GM19023 (cell line): ENCODE data around the gene TBC1D2B.
"Not testable (repeated sequence)": the region's sequence is repeated elsewhere in the genome, so short reads cannot be mapped to it uniquely, and the experiment has no call there.

Source experiments
- ATAC-seq: cut with Tn5 transposase; IDR thresholded peaks from one replicate; pipeline ENCODE4 v1.9.1; 2021; ENCODE audit warnings: mild to moderate bottlenecking, moderate library complexity; ENCODE audit not compliant: unreplicated experiment

Gene TBC1D2B

DNA sequence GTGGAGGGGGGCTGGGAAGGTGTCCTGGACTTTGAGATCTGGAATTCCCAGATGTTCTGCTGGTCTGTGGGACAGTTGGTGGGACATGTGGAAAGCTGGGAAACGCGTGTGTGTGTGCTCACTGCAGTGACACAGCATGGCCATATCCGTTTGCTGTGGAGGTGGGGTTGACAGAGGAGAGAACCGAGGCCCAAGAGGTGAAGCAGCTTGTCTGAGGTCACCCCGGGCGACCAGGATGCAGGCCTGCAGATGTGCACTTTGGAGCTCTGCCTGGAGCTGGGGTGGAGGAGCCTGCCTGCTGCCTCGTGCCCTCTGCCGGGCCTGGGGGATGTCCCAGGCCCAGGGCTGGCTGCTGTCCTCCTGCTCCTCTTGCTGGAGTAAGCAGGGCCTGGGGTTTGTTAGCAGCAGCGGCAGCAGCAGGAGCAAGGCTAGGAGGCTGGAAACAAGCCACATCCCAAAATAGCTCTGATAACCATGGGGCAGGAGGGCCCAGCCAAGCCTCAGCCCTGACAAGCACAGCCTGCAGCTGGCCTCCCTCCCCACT lies 85.8 kb downstream of the TBC1D2B start:
- ATAC-seq = not testable (repeated sequence)

DNA sequence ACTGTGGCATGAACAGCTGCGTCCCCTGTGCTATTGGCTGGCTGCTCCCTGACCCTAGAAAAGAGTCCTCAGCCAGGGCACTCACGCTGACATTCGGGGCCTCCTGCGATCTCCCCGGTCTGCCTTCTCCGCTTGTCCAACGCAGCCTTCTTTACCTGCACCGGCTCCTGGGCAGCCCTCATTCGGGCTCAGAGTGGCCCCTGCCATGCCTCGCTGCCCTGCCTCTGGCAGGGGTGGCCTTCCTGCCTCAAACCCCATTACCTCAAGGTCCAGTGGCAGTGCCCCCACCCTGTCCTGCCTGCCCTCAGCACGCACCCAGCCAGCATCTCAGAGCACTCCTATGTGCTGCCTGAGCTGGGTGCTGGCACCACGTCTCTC lies 86.5 kb downstream of the TBC1D2B start:
- no peak for ATAC-seq

DNA sequence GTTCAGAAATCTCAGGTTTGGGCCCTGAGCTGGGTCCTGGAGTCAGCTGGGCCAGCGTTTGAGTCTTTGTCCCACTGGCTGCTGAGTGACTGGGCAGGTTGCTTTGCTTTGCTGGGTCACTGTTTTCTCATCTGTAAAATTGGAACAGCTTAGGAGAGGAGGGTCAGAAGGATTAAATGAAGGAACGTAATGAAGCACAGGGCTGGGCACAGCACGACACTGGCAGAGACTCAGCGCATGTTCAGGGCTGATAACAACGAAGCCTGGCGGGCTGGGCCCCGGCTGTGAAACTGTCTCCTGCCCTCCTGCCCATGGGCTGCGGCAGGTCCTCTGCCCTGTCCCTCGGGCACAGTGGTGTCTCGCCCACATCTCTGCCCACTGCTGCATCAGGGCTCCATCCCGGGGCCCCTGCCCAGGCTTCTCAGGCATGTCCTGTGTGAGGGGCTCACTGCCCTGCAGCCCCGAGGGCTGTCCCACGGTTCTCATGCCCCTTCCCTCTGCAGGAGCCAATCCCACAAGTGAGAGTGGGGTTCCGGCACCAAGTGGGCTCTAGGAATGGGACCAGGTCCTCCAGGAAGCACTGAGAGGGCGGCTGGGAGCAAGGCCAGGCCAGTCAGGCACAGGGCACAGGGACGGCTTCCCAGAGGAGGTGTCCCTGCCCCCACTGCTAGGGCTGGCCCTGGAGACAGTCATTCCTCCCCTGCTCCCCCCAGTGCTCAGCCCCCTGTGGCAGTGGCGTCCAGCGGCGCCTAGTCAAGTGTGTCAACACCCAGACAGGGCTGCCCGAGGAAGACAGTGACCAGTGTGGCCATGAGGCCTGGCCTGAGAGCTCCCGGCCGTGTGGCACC lies 88.0 kb downstream of the TBC1D2B start:
- no peak for ATAC-seq

DNA sequence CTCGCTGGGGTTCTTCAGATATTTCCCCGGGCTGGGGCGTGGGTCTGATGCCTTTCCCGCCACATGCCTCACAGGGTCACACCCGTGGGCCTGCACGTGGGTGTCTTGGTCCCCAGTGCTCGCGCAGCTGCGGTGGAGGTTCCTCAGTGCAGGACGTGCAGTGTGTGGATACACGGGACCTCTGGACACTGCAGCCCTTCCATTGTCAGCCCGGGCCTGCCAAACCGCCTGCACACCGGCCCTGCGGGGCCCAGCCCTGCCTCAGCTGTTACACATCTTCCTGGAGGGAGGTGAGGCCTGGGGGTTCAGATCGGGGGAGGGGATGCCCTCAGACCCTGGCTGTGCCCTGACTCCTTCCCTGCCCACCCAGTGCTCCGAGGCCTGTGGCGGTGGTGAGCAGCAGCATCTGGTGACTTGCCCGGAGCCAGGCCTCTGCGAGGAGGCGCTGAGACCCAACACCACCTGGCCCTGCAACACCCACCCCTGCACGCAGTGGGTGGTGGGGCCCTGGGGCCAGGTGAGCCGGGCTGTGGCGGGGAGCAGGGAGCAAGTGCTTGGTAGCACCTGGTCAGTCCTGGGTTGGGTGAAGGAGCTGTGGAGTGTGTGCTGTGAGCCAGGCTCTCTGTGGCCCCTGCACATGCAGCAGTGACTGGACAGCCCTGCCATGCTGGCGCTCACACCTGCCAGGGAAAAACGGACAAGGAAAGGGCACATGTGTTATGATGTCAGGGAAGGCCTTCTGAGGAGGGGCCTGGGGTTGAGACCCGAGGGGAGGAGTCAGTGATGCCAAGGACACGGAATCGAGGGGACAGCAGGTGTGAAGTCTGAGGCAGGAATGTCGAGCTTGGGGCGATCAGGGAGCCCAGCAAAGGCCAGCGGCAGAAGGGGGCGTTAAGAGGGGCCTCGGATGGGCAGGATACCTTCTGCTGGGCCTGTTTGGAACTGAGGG lies 88.9 kb downstream of the TBC1D2B start:
- no peak for ATAC-seq

DNA sequence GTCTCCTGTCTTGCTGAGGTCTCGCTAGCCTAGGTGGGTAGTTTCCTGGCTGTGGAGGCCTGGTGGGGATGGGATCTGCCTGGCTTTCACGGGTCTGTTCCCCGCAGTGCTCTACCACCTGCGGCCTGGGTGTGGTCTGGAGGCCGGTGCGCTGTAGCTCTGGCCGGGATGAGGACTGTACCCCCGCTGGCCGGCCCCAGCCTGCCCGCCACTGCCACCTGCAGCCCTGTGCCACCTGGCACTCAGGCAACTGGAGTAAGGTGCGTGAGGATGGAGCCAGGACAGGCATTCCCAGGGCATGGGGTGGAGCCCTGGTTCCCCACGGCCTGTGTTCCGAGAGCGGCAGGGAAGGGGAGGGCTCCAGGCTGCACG lies 89.8 kb downstream of the TBC1D2B start:
- not testable (repeated sequence) for ATAC-seq

DNA sequence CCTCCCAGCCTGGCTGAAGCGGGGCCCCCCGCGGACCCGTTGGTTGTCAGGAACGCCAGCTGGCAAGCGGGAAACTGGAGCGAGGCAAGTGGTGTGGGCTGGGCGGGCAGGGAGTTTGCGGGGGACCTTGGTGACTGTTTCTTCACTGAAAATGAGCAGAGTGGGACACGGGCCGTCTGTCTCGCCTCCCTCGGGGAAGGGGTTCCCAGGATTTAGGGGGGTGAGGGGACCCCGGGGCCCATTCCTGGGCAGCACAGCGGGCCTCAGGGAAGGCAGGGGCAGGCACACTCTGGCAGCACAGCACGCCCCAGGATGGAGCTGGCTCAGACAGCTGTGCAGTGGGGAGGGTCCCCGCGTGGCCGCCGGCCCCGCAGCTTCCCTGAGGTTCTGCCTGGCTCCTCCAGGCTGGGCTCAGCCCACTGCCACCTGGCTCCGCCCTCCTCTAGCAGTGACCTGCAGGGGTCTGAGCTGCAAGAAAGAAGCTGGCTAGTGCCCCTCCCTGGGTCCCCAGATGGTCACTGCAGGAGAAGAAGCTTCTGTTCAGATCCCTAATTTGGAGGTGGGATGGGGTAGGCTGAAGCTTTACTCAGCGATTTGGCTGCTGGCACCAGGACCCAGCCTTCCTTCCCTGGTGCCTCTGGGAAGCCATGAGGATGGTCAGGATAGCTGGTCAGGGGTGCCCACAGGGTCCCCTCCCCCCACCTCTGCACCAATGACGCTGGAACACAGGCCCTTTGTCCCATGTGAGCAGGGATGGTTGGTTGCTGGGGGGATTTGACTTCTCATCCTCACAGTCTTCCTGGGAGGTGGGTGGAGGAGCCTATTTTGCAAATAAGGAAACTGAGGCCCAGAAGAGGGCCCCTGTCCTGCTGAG lies 90.4 kb downstream of the TBC1D2B start:
- ATAC-seq = no peak

DNA sequence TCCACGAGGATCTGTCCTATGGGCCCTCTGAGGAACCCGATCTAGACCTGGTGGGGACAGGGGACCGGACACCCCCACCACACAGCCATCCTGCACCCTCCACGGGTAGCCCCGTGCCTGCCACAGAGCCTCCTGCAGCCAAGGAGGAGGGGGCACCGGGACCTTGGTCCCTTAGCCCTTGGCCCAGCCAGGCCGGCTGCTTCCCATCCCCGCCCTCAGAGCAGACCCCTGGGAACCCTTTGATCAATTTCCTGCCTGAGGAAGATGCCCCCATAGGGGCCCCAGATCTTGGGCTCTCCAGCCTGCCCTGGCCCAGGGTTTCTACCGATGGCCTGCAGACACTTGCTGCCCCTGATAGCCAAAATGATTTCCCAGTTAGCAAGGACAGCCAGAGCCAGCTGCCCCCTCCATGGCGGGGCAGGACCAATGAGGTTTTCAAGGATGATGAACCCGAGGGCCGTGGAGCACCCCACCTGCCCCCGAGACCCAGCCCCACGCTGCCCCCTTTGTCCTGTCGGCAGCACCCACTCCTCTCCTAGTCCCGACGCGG lies 91.5 kb downstream of the TBC1D2B start:
- ATAC-seq = no peak

DNA sequence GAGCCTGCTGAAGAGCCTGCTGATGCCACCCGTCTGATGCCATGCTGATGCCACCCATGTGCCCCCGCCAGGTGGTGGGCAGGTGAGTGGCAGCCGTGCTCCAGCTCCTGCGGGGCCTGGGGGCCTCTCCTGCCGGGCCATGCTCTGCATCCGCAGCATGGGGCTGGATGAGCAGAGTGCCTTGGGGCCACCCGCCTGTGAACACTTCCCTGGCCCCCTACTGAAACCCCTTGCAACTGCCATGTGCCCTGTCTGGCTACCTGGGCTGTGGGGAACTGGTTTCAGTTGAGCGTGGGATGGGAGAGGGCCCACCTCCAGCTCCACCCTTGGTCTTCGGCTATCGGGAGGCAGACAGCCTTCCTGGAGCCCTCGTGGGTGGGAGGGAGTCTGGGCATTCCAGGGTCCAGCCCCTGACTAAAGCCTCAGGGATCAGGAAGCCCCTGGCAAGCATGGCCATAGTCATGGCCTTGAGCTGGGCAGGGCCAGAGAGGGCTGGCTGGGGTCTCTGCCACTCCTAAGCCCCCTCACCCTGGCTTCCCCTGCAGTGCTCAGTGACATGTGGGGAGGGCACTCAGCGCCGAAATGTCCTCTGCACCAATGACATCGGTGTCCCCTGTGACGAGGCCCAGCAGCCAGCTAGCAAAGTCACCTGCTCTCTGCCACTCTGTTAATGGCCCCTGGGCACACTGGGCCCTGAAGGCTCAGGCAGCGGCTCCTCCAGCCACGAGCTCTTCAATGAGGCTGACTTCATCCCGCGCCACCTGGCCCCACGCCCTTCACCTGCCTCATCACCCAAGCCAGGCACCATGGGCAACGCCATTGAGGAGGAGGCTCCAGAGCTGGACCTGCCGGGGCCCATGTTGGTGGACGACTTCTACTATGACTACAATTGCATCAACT lies 92.2 kb downstream of the TBC1D2B start:
- ATAC-seq = no peak

DNA sequence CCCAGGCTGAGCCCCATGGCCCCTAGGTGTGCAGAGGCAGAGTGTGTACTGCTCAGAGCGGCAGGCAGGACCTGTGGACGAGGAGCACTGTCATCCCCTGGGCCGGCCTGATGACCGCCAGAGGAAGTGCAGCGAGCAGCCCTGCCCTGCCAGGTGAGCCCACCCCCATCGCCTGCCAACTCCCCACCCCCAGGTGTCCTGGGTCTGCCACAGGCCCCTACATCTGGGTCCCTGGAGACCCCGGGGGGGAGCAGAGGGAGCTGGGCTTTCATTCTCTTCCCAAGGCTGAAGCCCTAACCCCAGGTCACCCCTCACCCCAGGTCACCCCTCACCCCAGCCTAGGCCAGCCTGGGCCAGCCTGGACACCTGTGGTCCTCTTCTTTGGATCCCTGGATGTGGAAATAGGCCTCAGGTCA lies 93.1 kb downstream of the TBC1D2B start:
- no peak for ATAC-seq

DNA sequence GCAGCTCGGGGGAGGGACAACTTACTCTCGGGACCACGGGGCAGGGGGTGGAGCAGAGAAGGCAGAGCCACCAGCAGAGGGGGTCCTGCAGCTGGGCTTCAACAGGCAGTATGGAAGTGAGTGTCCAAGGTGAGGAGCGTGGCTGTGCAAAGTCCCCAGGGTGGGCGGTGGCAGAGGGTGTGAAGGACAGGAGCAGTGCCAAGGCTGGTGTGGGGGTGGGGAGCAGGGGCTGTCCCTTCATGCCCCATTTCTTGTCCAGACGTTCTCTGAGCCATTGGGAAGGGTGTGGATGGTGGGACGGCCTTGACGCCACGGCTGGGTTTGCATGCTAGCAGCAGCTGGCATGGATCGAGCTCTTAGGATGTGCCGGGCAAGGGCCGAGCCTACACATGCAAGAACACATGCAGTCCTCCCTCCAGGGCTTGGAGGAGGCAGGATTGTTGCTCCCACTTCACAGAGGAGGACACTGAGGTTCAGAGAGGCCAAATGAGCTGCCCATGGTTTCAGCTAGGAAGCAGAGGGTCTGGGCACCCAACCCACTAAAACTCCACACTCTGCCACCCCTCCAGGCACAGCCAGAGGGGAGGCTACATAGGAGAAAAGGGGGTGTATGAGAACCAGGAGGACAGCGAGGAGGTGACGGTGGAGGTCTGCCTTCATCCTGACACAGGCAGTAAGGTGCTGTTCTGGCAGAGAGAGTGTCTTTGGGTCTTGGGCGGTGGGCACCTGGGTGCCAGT lies 93.6 kb downstream of the TBC1D2B start:
- ATAC-seq = no peak

DNA sequence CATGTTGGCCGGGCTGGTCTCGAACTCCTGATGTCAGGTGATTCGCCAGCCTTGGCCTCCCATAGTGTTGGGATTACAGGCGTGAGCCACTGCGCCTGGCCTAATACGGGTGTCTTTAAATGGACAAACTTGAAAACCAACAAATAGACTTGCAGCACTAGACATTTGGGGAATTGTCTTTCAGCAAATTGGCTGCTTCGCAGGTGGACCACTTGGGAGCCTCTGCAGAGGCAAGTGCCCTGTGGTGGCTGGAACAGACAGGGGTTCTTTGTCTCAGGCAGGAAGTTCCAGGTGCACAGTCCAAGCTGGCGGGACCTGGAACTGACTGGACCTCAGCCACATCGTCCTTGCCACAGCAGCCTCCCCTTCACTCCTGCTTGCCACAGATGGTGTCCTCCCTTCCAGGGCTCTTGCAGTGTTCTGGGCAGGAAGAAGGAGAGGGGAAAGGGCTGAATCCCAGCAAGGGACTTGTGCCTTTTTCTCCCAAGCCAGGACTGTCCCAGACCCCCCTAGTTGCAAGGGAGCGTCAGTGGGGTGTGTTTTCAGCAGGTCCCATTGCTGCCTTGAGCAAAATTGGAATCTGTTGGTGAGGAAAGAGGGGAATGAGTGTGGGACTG lies 94.3 kb downstream of the TBC1D2B start:
- ATAC-seq = no peak

DNA sequence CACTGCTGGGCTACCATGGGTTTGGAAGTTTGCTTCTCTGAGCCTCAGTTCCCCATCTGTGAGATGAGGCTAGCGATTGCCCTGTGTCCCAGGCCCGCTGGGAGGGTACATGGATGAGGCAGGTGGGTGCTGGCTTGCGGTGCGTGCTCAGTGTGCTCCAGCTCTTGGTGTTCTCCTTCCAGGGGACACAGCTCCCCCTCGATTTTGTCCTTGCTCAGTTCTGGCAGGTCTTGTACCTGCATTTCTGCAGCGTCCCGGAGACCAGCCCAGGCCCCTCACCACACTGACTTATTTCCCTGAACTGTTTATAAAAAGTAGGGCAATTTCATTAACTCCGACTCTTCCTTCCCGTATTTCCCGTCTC lies 95.4 kb downstream of the TBC1D2B start:
- no peak for ATAC-seq

DNA sequence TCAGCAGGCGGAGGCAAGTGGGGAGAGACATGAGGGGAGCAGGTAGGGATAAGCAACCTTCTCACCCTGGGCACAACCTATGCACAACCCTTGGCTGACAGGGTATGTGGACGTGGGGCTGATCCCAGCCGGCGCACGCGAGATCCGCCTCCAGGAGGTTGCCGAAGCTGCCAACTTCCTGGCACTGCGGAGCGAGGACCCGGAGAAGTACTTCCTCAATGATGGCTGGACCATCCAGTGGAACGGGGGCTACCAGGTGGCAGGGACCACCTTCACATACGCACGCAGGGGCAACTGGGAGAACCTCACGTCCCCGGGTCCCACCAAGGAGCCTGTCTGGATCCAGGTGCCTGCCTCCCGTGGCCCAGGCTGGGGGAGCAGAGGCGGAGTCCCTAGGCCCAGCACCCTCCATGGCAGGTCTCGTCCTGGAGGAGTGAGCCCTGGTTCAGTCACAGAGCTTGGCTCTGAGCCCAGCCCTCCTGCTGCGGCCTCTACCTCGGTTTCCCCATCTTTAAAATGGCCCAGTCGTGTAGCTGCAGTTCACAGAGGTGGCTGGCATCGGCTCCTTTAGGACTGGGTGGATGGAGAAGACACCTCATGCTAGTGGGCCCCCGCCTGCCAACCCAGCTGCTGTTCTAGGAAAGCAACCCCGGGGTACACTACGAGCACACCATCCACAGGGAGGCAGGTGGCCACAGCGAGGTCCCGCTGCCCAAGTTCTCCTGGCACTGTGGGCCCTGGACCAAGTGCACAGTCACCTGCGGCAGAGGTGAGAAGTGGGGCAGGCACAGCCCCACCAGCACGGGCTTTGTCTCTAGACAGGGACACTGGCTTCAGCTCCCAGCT lies 96.0 kb downstream of the TBC1D2B start:
- no peak for ATAC-seq

DNA sequence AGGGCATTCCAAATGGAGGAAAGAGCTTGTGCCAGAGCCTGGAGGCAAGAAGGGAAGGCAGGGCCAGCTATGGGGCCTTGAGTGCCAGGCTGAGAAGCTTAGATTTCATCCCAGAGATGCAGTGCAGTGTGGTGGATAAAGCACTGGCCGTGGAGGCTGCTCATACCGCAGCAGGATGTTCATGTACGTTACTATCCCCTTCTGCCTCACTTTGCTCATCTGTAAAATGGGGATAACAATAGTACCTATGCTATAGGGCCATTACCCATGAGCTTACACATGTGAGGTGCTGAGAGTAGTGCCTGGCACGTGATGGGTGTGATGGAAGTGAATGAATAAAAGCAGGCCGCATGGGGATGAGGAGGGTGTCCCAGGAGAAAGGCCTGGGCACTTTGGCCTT lies 96.8 kb downstream of the TBC1D2B start:
- ATAC-seq = not testable (repeated sequence)

DNA sequence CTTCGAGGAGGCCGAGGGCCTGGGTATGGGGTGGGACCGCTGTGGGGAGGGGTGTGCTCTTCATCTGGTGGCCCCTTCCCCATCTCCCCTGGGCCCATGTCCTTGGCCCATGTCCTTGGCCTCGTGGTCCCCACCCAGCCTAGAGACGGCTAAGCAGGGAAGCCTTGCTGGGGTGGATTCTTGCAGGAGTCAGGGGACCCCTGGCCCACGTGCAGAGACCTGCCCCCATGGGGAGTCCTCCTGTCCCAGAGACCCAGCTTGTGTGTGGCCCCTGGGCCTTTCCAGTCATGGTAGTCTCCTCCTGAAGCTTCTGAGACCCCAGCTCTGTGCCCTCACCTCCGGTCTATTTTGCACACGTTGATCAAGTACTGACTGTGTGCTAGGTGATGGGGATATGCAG lies 97.4 kb downstream of the TBC1D2B start:
- no peak for ATAC-seq

DNA sequence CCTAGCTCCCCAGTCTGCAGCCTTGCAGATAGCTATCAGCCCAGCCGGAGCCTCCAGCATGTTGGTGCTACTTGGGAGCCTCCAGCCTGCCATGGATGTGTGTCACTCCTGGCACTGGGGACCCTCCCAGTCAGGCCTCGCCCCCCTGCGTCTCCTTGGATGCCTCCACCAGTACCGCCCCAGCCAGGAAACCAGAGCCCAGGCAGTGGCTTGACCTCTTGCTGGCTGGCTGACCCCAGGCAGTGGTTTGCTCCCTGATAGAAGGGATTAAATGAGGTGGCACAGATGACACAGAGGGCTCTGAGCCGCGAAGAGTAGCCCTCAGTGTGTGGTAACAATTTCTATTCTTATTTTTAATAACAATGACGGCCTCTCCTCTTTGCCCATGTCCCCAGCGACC lies 98.4 kb downstream of the TBC1D2B start:
- ATAC-seq = not testable (repeated sequence)

DNA sequence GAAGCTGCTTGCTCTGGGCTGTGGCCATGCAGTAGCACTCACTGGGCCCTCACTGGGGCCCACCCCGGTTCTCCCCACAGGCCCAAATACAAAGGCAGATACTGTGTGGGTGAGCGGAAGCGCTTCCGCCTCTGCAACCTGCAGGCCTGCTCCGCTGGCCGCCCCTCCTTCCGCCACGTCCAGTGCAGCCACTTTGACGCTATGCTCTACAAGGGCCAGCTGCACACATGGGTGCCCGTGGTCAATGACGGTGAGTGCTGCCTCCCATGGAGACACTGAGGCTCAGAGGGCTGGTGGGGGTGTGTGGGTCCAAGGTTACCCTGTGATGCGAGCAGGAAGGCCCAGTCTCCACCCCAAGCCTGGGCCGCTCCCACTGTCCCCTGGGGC lies 98.8 kb downstream of the TBC1D2B start:
- not testable (repeated sequence) for ATAC-seq
